Kidney (tissue), 14 donors: ENCODE results near the gene NBEA. TPM values are rescaled to one million over a fixed set of nuclear protein-coding genes. Genes with fewer than 3 reads are reported as not detected.

Experiments used
- DNase-seq, 5 donors: peaks; one replicate each; pipeline ENCODE4 v3.0.0-alpha.2; 2013 to 2020
- FAIRE-seq: peaks from 2 replicates; lab custom pipeline; 2012; peaks lifted over from hg19 to GRCh38; lab: Jason Lieb, UNC
- H3K27ac ChIP-seq, 2 donors: one replicate each; pipeline ENCODE4 v1.7.0; 2013; ENCODE audit warnings: low read depth in 2 of 2, low read length in 2 of 2, inconsistent platforms in 1 of 2
- H3K27me3 ChIP-seq: one replicate; pipeline ENCODE4 v1.7.1; 2013; ENCODE audit warnings: low read length, inconsistent platforms; ENCODE audit not compliant: control insufficient read depth, insufficient read depth
- H3K36me3 ChIP-seq, 3 donors: one replicate each; pipeline versions ENCODE4 v1.7.0 to v1.7.1; 2013; ENCODE audit warnings: low read length in 3 of 3, control low read depth in 1 of 3, inconsistent platforms in 1 of 3; ENCODE audit not compliant: insufficient read depth in 3 of 3, control insufficient read depth in 2 of 3
- H3K4me1 ChIP-seq, 3 donors: one replicate each; pipeline versions ENCODE4 v1.7.0 to v1.7.1; 2013; ENCODE audit warnings: low read length in 3 of 3, inconsistent platforms in 1 of 3, low read depth in 1 of 3; ENCODE audit not compliant: control insufficient read depth in 2 of 3, insufficient read depth in 2 of 3
- H3K4me3 ChIP-seq, 3 donors: one replicate each; pipeline versions ENCODE4 v1.7.0 to v1.8.1; 2013; ENCODE audit warnings: low read length in 3 of 3, control low read depth in 1 of 3, inconsistent platforms in 1 of 3
- H3K9ac ChIP-seq, 3 donors: one replicate each; pipeline versions ENCODE4 v1.7.0 to v1.7.1; 2013; ENCODE audit warnings: low read length in 3 of 3, control low read depth in 1 of 3, inconsistent platforms in 1 of 3
- H3K9me3 ChIP-seq, 3 donors: one replicate each; pipeline versions ENCODE4 v1.7.0 to v1.7.1; 2013; ENCODE audit warnings: low read length in 3 of 3, control low read depth in 1 of 3, inconsistent platforms in 1 of 3; ENCODE audit not compliant: control insufficient read depth in 2 of 3, insufficient read depth in 1 of 3
- CTCF ChIP-seq: IDR thresholded peaks from 3 replicates; pipeline ENCODE4 v1.5.1; 2012; ENCODE audit warnings: mild to moderate bottlenecking, moderate library complexity, borderline replicate concordance; ENCODE audit not compliant: insufficient read depth; ENCODE audit errors: extremely low read depth
- intact Hi-C: fragments of 100-400 bp; cut with DNase I; formaldehyde crosslinking; loops from one replicate; pipeline ENCODE4 v1.11.1; 2022
- polyA plus RNA-seq: library from polyadenylated mRNA; stranded (reverse); fragments of 350-450 nt; fragmentation: Illumina TruSeq; extraction: RNeasy Lipid Tissue Mini Kit (QIAGEN cat#74804); gene quantifications from one replicate; pipeline ENCODE4 v1.2.3, GENCODE V29; 2014; ENCODE audit warnings: low read depth, low replicate concordance; ENCODE audit not compliant: insufficient read depth
- total RNA-seq: library from RNA; stranded (reverse); fragmentation: NEBNext Ultra II Directional; extraction: Animal tissue kit (Norgen Biotek cat#: 25700); gene quantifications from one replicate; pipeline ENCODE4 v1.2.1, GENCODE V29; 2021
- donor health status: control.
- donor health status: control.
- donor health status: control.
- donor health status: control.
- donor health status: control.
- donor health status: DM: yes; HTN: yes; CAD: no.
- donor health status: Normal renal cell carcinoma (clear cell type).

NBEA gene
- total and polyA plus RNA-seq, 2 donors from 2014 or later, result 4.7 to 14.6 TPM

- DNase-seq, result no peak
- H3K4me1 ChIP-seq, result no peaks in the 10 kb centered on the region
Observed at GRCh38 chr13:35140831-35141230, 198.8 kb downstream of the NBEA start.

GRCh38 chr13:35143123-35143522 lies 201.1 kb downstream of the NBEA start:
- intact Hi-C loops, result loop anchor here (10.0 kb wide), 1 partner anchor 1208 kb away; no protein-coding TSS in a partner anchor
- no peak for FAIRE-seq

More at GRCh38 chr13:35140831-35141230, 198.8 kb downstream of the NBEA start:
- no peak for FAIRE-seq
- no peak overlapping the region for H3K9ac ChIP-seq
- H3K27ac ChIP-seq, result no peak overlapping the region
- no peak overlapping the region for H3K4me3 ChIP-seq
- H3K9me3 ChIP-seq, result no peaks in the 10 kb centered on the region
- no peaks in the 10 kb centered on the region for H3K27me3 ChIP-seq
- TF ChIP-seq CTCF, result no peak
- no peaks in the 10 kb centered on the region for H3K36me3 ChIP-seq
- intact Hi-C loops, result loop anchor here (10.0 kb wide), 1 partner anchor 1206 kb away; no protein-coding TSS in a partner anchor

GRCh38 chr13:35144166-35144890 lies 202.3 kb downstream of the NBEA start:
- no peaks in the 10 kb centered on the region for H3K9me3 ChIP-seq
- H3K4me3 ChIP-seq, result no peak overlapping the region
- H3K36me3 ChIP-seq, result no peaks in the 10 kb centered on the region
- intact Hi-C loops, result loop anchor here (10.0 kb wide), 1 partner anchor 1210 kb away; no protein-coding TSS in a partner anchor
- no peaks in the 10 kb centered on the region for H3K27me3 ChIP-seq
- H3K27ac ChIP-seq, result no peak overlapping the region
- no peaks in the 10 kb centered on the region for H3K4me1 ChIP-seq
- FAIRE-seq (no peak), DNase-seq (no peak)
- H3K9ac ChIP-seq, result no peak overlapping the region
- no peak for TF ChIP-seq CTCF

More at GRCh38 chr13:35143123-35143522, 201.1 kb downstream of the NBEA start:
- no peak overlapping the region for H3K9ac ChIP-seq
- no peaks in the 10 kb centered on the region for H3K4me1 ChIP-seq
- no peaks in the 10 kb centered on the region for H3K27me3 ChIP-seq
- H3K9me3 ChIP-seq, result no peaks in the 10 kb centered on the region
- TF ChIP-seq CTCF, result no peak
- no peak overlapping the region for H3K27ac ChIP-seq
- no peak for DNase-seq
- H3K36me3 ChIP-seq, result no peaks in the 10 kb centered on the region
- H3K4me3 ChIP-seq, result no peak overlapping the region
